HUES6 (cell line): ENCODE results near the gene HNRNPR.
A peak's percentile ranks its signal among the peaks of the same experiment; 100 is the strongest.

Experiments
- H3K27ac ChIP-seq: 2 replicates; pipeline ENCODE4 v1.7.0; 2013; ENCODE audit warnings: low read depth, mild to moderate bottlenecking, low read length, inconsistent platforms
- H3K27me3 ChIP-seq: 2 replicates; pipeline ENCODE4 v1.6.1; 2013; ENCODE audit warnings: low read length; ENCODE audit not compliant: control insufficient read depth, insufficient read depth
- H3K36me3 ChIP-seq: 2 replicates; pipeline ENCODE4 v1.6.1; 2013; ENCODE audit warnings: low read length; ENCODE audit not compliant: control insufficient read depth, insufficient read depth
- H3K4me1 ChIP-seq: 2 replicates; pipeline ENCODE4 v1.6.1; 2013; ENCODE audit warnings: low read length; ENCODE audit not compliant: control insufficient read depth, insufficient read depth
- H3K4me3 ChIP-seq: 2 replicates; pipeline ENCODE4 v1.5.1; 2013; ENCODE audit warnings: low read depth, low read length
- H3K9ac ChIP-seq: one replicate; pipeline ENCODE4 v1.6.1; 2013; ENCODE audit warnings: mild to moderate bottlenecking, low read length
- H3K9me3 ChIP-seq: 2 replicates; pipeline ENCODE4 v1.6.1; 2013; ENCODE audit warnings: low read depth, low read length; ENCODE audit not compliant: control insufficient read depth, insufficient read depth

The HNRNPR gene

GRCh38 chr1:23367791-23368561, 23.9 kb upstream of the HNRNPR start:
- peaks cover 44% of the 10 kb centered on the region for H3K4me1 ChIP-seq
- H3K36me3 ChIP-seq = peaks cover 1% of the 10 kb centered on the region; the same call in 1 of the 2 replicates
- H3K27ac ChIP-seq = peak overlapping the region; percentile 75; the same call in 1 of the 2 replicates
- peak overlapping the region; percentile 86 for H3K9ac ChIP-seq
- H3K9me3 ChIP-seq = peaks cover 24% of the 10 kb centered on the region
- peaks cover 85% of the 10 kb centered on the region for H3K27me3 ChIP-seq
- H3K4me3 ChIP-seq = peak overlapping the region; percentile 90

DNA sequence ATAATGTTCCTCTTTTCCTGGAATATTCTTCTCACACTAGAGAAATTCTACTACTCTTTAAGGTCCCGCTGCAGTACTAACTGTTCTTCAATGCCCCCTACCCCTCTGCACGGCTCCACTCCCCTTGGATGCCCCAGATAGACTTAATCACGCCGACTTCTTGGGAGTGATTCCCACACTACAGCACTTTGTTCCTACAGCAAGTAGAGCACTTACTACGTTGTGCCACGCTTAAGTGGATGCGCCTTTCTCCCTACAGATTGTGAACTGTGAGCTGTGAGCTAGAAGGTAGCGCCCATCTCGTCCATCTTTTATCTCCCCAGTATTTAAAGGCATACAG, 23.3 kb upstream of the HNRNPR start:
- H3K4me1 ChIP-seq = peaks cover 38% of the 10 kb centered on the region
- H3K9ac ChIP-seq = peak overlapping the region; percentile 67
- H3K27ac ChIP-seq = no peak overlapping the region; the same call in 1 of the 2 replicates
- peaks cover 7% of the 10 kb centered on the region for H3K36me3 ChIP-seq
- peaks cover 30% of the 10 kb centered on the region for H3K9me3 ChIP-seq
- H3K27me3 ChIP-seq = peaks cover 85% of the 10 kb centered on the region
- peak overlapping the region; percentile 90 for H3K4me3 ChIP-seq

DNA sequence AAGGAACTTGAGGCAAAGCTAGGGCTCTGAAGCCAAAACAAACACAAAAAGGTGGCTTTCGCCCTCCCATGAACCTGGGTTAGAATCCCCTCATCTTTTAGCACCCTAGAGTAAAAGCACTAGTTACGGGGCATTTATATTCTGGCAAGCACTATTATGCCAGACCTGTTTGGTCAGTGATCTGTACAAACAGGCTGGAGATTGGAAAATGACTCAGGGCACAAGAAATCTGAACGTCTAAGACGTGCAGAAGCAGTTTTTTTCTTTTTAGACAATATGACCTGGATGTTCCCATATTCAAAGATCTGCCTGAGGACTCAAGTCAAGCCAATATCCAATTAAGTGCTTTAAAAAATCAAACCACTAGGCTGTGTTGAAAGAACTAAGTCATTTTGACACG, 22.5 kb upstream of the HNRNPR start:
- Histone ChIP-seq H3K4me1 (peaks cover 30% of the 10 kb centered on the region), H3K27me3 (peaks cover 85% of the 10 kb centered on the region), H3K4me3 (no peak overlapping the region), H3K9me3 (peaks cover 38% of the 10 kb centered on the region), H3K9ac (no peak overlapping the region), H3K27ac (no peak overlapping the region), H3K36me3 (peaks cover 15% of the 10 kb centered on the region)

GRCh38 chr1:23366146-23366545, 22.1 kb upstream of the HNRNPR start:
- Histone ChIP-seq H3K4me1 (peaks cover 25% of the 10 kb centered on the region), H3K27me3 (peaks cover 85% of the 10 kb centered on the region), H3K27ac (no peak overlapping the region), H3K9me3 (peaks cover 43% of the 10 kb centered on the region), H3K4me3 (no peak overlapping the region), H3K36me3 (peaks cover 20% of the 10 kb centered on the region), H3K9ac (no peak overlapping the region)

GRCh38 chr1:23362218-23362713, 18.2 kb upstream of the HNRNPR start:
- Histone ChIP-seq H3K9ac (no peak overlapping the region), H3K4me3 (no peak overlapping the region), H3K4me1 (0 out of 2 replicates have a peak, but pooled peaks cover under 1% of the 10 kb centered on the region), H3K27ac (no peak overlapping the region), H3K36me3 (peaks cover 32% of the 10 kb centered on the region), H3K9me3 (peaks cover 67% of the 10 kb centered on the region), H3K27me3 (peaks cover 93% of the 10 kb centered on the region)

DNA sequence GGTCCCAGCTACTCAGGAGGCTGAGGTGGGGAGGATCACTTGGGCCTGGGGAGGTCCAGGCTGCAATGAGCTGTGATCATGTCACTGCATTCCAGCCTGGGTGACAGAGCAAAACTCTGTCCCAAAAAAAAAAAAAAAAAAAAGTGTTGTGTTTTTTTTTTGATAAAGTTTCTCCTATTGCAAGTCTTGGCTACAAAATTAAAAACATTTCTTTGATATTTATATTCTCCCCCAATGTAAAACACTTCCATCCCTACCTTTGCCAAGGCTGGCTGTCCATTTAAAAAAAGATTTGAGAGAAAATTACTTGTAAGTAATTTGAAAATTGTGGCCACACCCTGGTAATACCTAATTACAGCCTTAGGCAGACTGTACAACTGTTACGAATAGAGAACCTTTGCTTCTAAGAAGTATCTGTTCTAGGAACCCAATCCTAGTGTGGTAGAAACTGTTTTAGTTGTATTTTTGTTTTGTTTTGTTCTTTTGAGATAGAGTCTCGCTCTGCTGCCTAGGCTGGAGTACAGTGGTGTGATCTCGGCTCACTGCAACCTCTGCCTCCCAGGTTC, 14.3 kb upstream of the HNRNPR start:
- H3K4me1 ChIP-seq = no peaks in the 10 kb centered on the region

GRCh38 chr1:23357138-23357908, 13.2 kb upstream of the HNRNPR start:
- H3K27ac ChIP-seq = no peak overlapping the region
- no peak overlapping the region for H3K4me3 ChIP-seq
- H3K9ac ChIP-seq = no peak overlapping the region
- H3K9me3 ChIP-seq = peaks cover 36% of the 10 kb centered on the region
- peaks cover 100% of the 10 kb centered on the region for H3K27me3 ChIP-seq
- H3K4me1 ChIP-seq = no peaks in the 10 kb centered on the region
- peaks cover 25% of the 10 kb centered on the region for H3K36me3 ChIP-seq

More for the DNA sequence above, 14.3 kb upstream of the HNRNPR start:
- Histone ChIP-seq H3K4me3 (no peak overlapping the region), H3K27me3 (peaks cover 100% of the 10 kb centered on the region), H3K27ac (no peak overlapping the region), H3K9me3 (peaks cover 47% of the 10 kb centered on the region), H3K9ac (no peak overlapping the region), H3K36me3 (peaks cover 32% of the 10 kb centered on the region)

GRCh38 chr1:23356471-23357137, 12.5 kb upstream of the HNRNPR start:
- peaks cover 29% of the 10 kb centered on the region for H3K9me3 ChIP-seq
- H3K4me3 ChIP-seq = no peak overlapping the region
- H3K4me1 ChIP-seq = no peaks in the 10 kb centered on the region
- peaks cover 18% of the 10 kb centered on the region; the same call in 1 of the 2 replicates for H3K36me3 ChIP-seq
- H3K27me3 ChIP-seq = peaks cover 100% of the 10 kb centered on the region
- H3K27ac ChIP-seq = no peak overlapping the region
- H3K9ac ChIP-seq = no peak overlapping the region

DNA sequence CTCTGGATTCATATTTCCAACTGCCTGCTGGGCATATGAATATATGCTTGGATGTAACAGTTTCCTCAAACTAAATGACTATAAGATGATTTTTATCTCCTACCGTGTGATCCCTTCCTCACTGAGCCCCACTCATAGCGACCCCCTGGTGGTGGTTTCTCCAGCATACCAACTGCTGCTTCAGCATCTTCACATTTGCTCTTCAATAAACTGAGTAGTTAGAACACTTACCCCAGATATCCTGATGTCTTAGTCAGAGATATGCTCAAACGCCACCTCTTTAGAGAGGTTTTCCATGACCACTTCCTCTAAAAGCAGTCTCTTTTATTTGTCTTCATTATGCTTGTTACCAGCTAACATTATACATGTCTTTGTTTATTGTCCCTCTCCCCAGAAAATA, 10.2 kb upstream of the HNRNPR start:
- H3K4me3 ChIP-seq = no peak overlapping the region
- peaks cover 5% of the 10 kb centered on the region; the same call in 1 of the 2 replicates for H3K9me3 ChIP-seq
- no peak overlapping the region for H3K9ac ChIP-seq
- peaks cover 99% of the 10 kb centered on the region for H3K27me3 ChIP-seq
- no peak overlapping the region for H3K27ac ChIP-seq
- no peaks in the 10 kb centered on the region for H3K4me1 ChIP-seq
- no peaks in the 10 kb centered on the region for H3K36me3 ChIP-seq

- Histone ChIP-seq H3K9me3 (no peaks in the 10 kb centered on the region), H3K27ac (no peak overlapping the region), H3K36me3 (no peaks in the 10 kb centered on the region), H3K27me3 (peaks cover 99% of the 10 kb centered on the region), H3K9ac (no peak overlapping the region), H3K4me3 (no peak overlapping the region), H3K4me1 (no peaks in the 10 kb centered on the region)
Measured at GRCh38 chr1:23352096-23352695, 8.1 kb upstream of the HNRNPR start.
